Transverse colon (tissue), 3 donors: ENCODE data around the gene HELZ2.

Source experiments
- CTCF ChIP-seq, 5 experiments: fragments of 200-600 bp in 3 of 5; fragments of 450-650 bp in 2 of 5; sonication (generic) in 3 of 5; IDR thresholded peaks; 1 replicate in 2 of 5; 2 replicates in 3 of 5; pipeline ENCODE4 v1.5.1; 2016 to 2017; ENCODE audit warnings: antibody characterized with exemption in 5 of 5, inconsistent platforms in 3 of 5, mild to moderate bottlenecking in 2 of 5, moderate library complexity in 1 of 5
- EP300 ChIP-seq: sonication (generic); formaldehyde crosslinking; IDR thresholded peaks from one replicate; pipeline ENCODE4 v1.6.1; 2017; ENCODE audit warnings: antibody characterized with exemption, low read depth
- POLR2A ChIP-seq: fragments of 450-650 bp; IDR thresholded peaks from one replicate; pipeline ENCODE4 v1.6.1; 2016; ENCODE audit warnings: antibody characterized with exemption, mild to moderate bottlenecking, moderate library complexity

- TF ChIP-seq CTCF (IDR thresholded peaks at IDR 0.05) (no peak), POLR2A (no peak), EP300 (no peak)
These were observed 17.1 kb downstream of the HELZ2 start for GRCh38 chr20:63556873-63557478.
